Astrocyte (in vitro differentiated cells and primary cell): ENCODE measurements around the gene LRRC43. TPM values are rescaled to one million over a fixed set of nuclear protein-coding genes. Genes with fewer than 3 reads are reported as not detected.

Source experiments
- DNase-seq: peaks from one replicate; pipeline ENCODE4 v3.0.0-alpha.2; 2010; ENCODE audit warnings: low read depth
- FAIRE-seq: peaks from 2 replicates; lab custom pipeline; 2011; peaks lifted over from hg19 to GRCh38; lab: Jason Lieb, UNC
- H2AFZ ChIP-seq: 2 replicates; pipeline ENCODE4 v1.6.0; 2012; ENCODE audit warnings: low read depth, low read length, inconsistent platforms
- H3K27ac ChIP-seq: 2 replicates; pipeline ENCODE4 v1.5.1; 2011; ENCODE audit warnings: low read depth, low read length, inconsistent platforms
- H3K27me3 ChIP-seq: 2 replicates; pipeline ENCODE4 v1.6.0; 2011; ENCODE audit warnings: low read length, inconsistent platforms; ENCODE audit not compliant: insufficient read depth
- H3K36me3 ChIP-seq: 2 replicates; pipeline ENCODE4 v1.5.1; 2011; ENCODE audit warnings: low read length, inconsistent platforms; ENCODE audit not compliant: insufficient read depth
- H3K4me1 ChIP-seq: 2 replicates; pipeline ENCODE4 v1.5.1; 2011; ENCODE audit warnings: low read length, inconsistent platforms; ENCODE audit not compliant: insufficient read depth
- H3K4me2 ChIP-seq: 2 replicates; pipeline ENCODE4 v1.6.0; 2012; ENCODE audit warnings: low read length, inconsistent platforms
- H3K4me3 ChIP-seq: 2 replicates; pipeline ENCODE4 v1.5.1; 2011; ENCODE audit warnings: low read depth, mild to moderate bottlenecking, low read length, inconsistent platforms; ENCODE audit not compliant: insufficient read depth
- H3K79me2 ChIP-seq: 2 replicates; pipeline ENCODE4 v1.6.0; 2012; ENCODE audit warnings: mild to moderate bottlenecking, low read length, inconsistent platforms; ENCODE audit not compliant: insufficient read depth
- H3K9ac ChIP-seq: 2 replicates; pipeline ENCODE4 v1.6.0; 2012; ENCODE audit warnings: mild to moderate bottlenecking, low read length, inconsistent platforms
- H3K9me3 ChIP-seq: 2 replicates; pipeline ENCODE4 v1.5.1; 2012; ENCODE audit warnings: low read depth, mild to moderate bottlenecking, low read length, inconsistent platforms; ENCODE audit not compliant: insufficient read depth
- H4K20me1 ChIP-seq: 2 replicates; pipeline ENCODE4 v1.6.0; 2012; ENCODE audit warnings: low read length, inconsistent platforms; ENCODE audit not compliant: insufficient read depth
- H3K27ac Mint-ChIP-seq: one replicate; pipeline ENCODE4 v1.8.0; 2021; ENCODE audit warnings: mild to moderate bottlenecking, mixed read lengths; ENCODE audit not compliant: unreplicated experiment
- H3K27me3 Mint-ChIP-seq: one replicate; pipeline ENCODE4 v1.8.0; 2021; ENCODE audit warnings: low read depth, mixed read lengths; ENCODE audit not compliant: unreplicated experiment
- H3K36me3 Mint-ChIP-seq: one replicate; pipeline ENCODE4 v1.8.0; 2021; ENCODE audit warnings: low read depth, mixed read lengths; ENCODE audit not compliant: unreplicated experiment
- H3K4me1 Mint-ChIP-seq: one replicate; pipeline ENCODE4 v1.8.0; 2021; ENCODE audit warnings: low read depth, mixed read lengths; ENCODE audit not compliant: unreplicated experiment
- H3K4me3 Mint-ChIP-seq: one replicate; pipeline ENCODE4 v1.8.0; 2021; ENCODE audit warnings: mild to moderate bottlenecking, moderate library complexity, mixed read lengths; ENCODE audit not compliant: unreplicated experiment
- H3K9me3 Mint-ChIP-seq: one replicate; pipeline ENCODE4 v1.8.0; 2021; ENCODE audit warnings: mild to moderate bottlenecking, mixed read lengths; ENCODE audit not compliant: unreplicated experiment
- EZH2 ChIP-seq: IDR thresholded peaks from 2 replicates; pipeline ENCODE4 v1.6.1; 2012; ENCODE audit warnings: mild to moderate bottlenecking, low read length, inconsistent platforms; ENCODE audit not compliant: insufficient read depth
- total RNA-seq: library from RNA; stranded (reverse); gene quantifications from 2 replicates; pipeline ENCODE4 v1.2.1, GENCODE V29; 2021
- TF ChIP-seq, protein P1 (sequence below): IDR thresholded peaks from 2 replicates; pipeline ENCODE4 v1.5.1; 2011; ENCODE audit warnings: low read depth, mild to moderate bottlenecking, inconsistent platforms, low read length, moderate library complexity; ENCODE audit not compliant: insufficient read depth

The LRRC43 gene
- total RNA-seq, 1 donor from 2014 or later, result 0.73 TPM

DNA sequence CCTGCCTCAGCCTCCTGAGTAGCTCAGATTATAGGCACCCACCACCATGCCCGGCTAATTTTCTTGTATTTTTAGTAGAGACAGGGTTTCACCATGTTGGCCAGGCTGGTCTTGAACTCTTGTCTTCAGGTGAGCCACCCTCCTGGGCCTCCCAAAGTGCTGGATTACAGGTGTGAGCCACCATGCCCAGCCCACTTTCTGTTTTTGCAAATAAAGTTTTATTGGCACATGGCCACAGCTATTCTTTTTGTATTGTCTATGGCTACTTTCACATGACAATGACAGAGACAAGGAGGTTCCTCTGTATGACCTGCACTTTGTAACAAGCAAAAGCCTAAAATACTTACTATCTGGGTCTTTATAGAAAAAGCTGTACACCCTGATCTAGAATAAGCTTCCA lies 62.6 kb downstream of the LRRC43 start:
- no peak overlapping the region for H2AFZ ChIP-seq
- H3K9me3 ChIP-seq, result no peaks in the 10 kb centered on the region
- H3K36me3 ChIP-seq, result peaks cover 8% of the 10 kb centered on the region
- no peaks in the 10 kb centered on the region for H3K79me2 ChIP-seq
- H3K4me3 ChIP-seq, result no peak overlapping the region
- Mint-ChIP-seq H3K4me3 (no peak overlapping the region), H3K9me3 (no peaks in the 10 kb centered on the region), H3K4me1 (no peaks in the 10 kb centered on the region), H3K27ac (no peak overlapping the region), H3K27me3 (no peaks in the 10 kb centered on the region), H3K36me3 (peaks cover 4% of the 10 kb centered on the region)
- DNase-seq, result no peak
- no peak for FAIRE-seq
- no peak for TF ChIP-seq EZH2
- TF ChIP-seq, protein P1, sequence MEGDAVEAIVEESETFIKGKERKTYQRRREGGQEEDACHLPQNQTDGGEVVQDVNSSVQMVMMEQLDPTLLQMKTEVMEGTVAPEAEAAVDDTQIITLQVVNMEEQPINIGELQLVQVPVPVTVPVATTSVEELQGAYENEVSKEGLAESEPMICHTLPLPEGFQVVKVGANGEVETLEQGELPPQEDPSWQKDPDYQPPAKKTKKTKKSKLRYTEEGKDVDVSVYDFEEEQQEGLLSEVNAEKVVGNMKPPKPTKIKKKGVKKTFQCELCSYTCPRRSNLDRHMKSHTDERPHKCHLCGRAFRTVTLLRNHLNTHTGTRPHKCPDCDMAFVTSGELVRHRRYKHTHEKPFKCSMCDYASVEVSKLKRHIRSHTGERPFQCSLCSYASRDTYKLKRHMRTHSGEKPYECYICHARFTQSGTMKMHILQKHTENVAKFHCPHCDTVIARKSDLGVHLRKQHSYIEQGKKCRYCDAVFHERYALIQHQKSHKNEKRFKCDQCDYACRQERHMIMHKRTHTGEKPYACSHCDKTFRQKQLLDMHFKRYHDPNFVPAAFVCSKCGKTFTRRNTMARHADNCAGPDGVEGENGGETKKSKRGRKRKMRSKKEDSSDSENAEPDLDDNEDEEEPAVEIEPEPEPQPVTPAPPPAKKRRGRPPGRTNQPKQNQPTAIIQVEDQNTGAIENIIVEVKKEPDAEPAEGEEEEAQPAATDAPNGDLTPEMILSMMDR, result no peak
- no peaks in the 10 kb centered on the region for H3K27me3 ChIP-seq
- no peak overlapping the region for H3K9ac ChIP-seq
- peaks cover 4% of the 10 kb centered on the region for H4K20me1 ChIP-seq
- no peak overlapping the region for H3K4me2 ChIP-seq
- H3K27ac ChIP-seq, result no peak overlapping the region
- H3K4me1 ChIP-seq, result no peaks in the 10 kb centered on the region

GRCh38 chr12:122250047-122250446 lies 67.1 kb downstream of the LRRC43 start:
- FAIRE-seq, result no peak
- no peaks in the 10 kb centered on the region for H3K4me1 Mint-ChIP-seq
- H3K36me3 ChIP-seq, result peaks cover 10% of the 10 kb centered on the region

DNA sequence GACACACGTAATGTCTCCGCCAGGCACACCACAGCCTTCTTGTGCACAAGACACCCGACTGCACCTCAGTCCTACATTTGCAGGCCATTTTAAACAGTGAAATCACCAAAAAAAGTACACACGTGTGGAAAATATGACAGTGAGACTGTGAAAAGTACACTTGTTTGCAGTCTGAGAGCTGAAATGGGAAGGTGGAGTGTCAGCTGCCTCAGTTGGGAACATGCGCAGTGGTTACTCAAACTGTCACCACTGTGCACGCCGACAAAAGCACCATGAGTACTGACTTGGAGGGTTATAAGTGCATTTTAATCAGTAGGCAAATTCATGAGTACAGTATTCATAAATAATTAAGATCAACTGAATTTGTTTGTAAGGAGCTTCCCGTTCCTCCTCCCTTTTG lies 67.6 kb downstream of the LRRC43 start:
- no peaks in the 10 kb centered on the region for H3K9me3 Mint-ChIP-seq
- Histone ChIP-seq H3K27ac (no peak overlapping the region), H3K4me1 (no peaks in the 10 kb centered on the region), H3K79me2 (peaks cover 5% of the 10 kb centered on the region), H3K9me3 (no peaks in the 10 kb centered on the region), H3K27me3 (no peaks in the 10 kb centered on the region), H3K4me3 (no peak overlapping the region), H3K9ac (no peak overlapping the region), H4K20me1 (peaks cover 4% of the 10 kb centered on the region), H3K36me3 (peaks cover 12% of the 10 kb centered on the region), H3K4me2 (no peak overlapping the region), H2AFZ (no peak overlapping the region)
- DNase-seq, result no peak
- FAIRE-seq, result no peak
- H3K27ac Mint-ChIP-seq, result no peak overlapping the region
- TF ChIP-seq EZH2, result no peak
- peaks cover 7% of the 10 kb centered on the region for H3K36me3 Mint-ChIP-seq
- no peaks in the 10 kb centered on the region for H3K27me3 Mint-ChIP-seq
- no peak overlapping the region for H3K4me3 Mint-ChIP-seq
- H3K4me1 Mint-ChIP-seq, result no peaks in the 10 kb centered on the region

More at GRCh38 chr12:122250047-122250446, 67.1 kb downstream of the LRRC43 start:
- Histone ChIP-seq H2AFZ (no peak overlapping the region), H3K4me1 (no peaks in the 10 kb centered on the region), H3K4me2 (no peak overlapping the region), H3K27me3 (no peaks in the 10 kb centered on the region), H3K79me2 (peaks cover 5% of the 10 kb centered on the region), H4K20me1 (peaks cover 4% of the 10 kb centered on the region), H3K9me3 (no peaks in the 10 kb centered on the region), H3K27ac (no peak overlapping the region), H3K4me3 (no peak overlapping the region), H3K9ac (no peak overlapping the region)
- H3K4me3 Mint-ChIP-seq, result no peak overlapping the region
- no peak for DNase-seq
- H3K27ac Mint-ChIP-seq, result no peak overlapping the region
- H3K36me3 Mint-ChIP-seq, result peaks cover 6% of the 10 kb centered on the region
- H3K27me3 Mint-ChIP-seq, result no peaks in the 10 kb centered on the region
- no peaks in the 10 kb centered on the region for H3K9me3 Mint-ChIP-seq
- TF ChIP-seq, protein P1, result no peak
- TF ChIP-seq EZH2, result no peak

Other genes with a start within 250 kb of the LRRC43 start
- 8.5 and 9.6 TPM in 2 replicates for gene BCL7A, start 161.2 kb upstream of the LRRC43 start, total RNA-seq
- gene MLXIP, start 104.4 kb upstream of the LRRC43 start, total RNA-seq, result 62.5 and 73.4 TPM in 2 replicates
- gene IL31, start 8.9 kb upstream of the LRRC43 start, total RNA-seq, result not detected in 2 replicates
- gene B3GNT4, start 20.6 kb downstream of the LRRC43 start, total RNA-seq, result 0.54 and 0.62 TPM in 2 replicates
- gene DIABLO, start 42.9 kb downstream of the LRRC43 start, total RNA-seq, result 87.6 and 91.6 TPM in 2 replicates
- 31.6 and 34.3 TPM in 2 replicates for gene VPS33A, start 83.4 kb downstream of the LRRC43 start, total RNA-seq
- 59.4 and 70.0 TPM in 2 replicates for gene CLIP1, start 239.5 kb downstream of the LRRC43 start, total RNA-seq